Body of pancreas (tissue), 4 donors: ENCODE measurements around the gene RHOT1. TPM values are rescaled to one million over a fixed set of nuclear protein-coding genes. Genes with fewer than 3 reads are reported as not detected.

Experiments used
- ATAC-seq: fragments of 150-250 bp; one replicate; pipeline ENCODE4 v1.9.1; 2016
- DNase-seq, 4 donors: peaks; one replicate each; pipeline ENCODE4 v3.0.0-alpha.2; 2019
- H3K27ac ChIP-seq, 4 donors: fragments of 200-600 bp; sonication (generic); 1 replicate in 3 of 4; 2 replicates in 1 of 4; pipeline versions ENCODE4 v1.5.1 to v1.6.1; 2016 to 2019; ENCODE audit warnings: mild to moderate bottlenecking in 1 of 4, mixed read lengths in 1 of 4, moderate library complexity in 1 of 4
- H3K27me3 ChIP-seq, 2 donors: fragments of 200-600 bp; sonication (generic); one replicate each; pipeline ENCODE4 v1.6.0; 2016; ENCODE audit warnings: mild to moderate bottlenecking in 1 of 2
- H3K36me3 ChIP-seq, 2 donors: fragments of 200-600 bp; sonication (generic); replicated peaks in 1 of 2; 2 replicates each; pipeline ENCODE4 v1.5.1; 2016; ENCODE audit warnings: low read depth in 2 of 2; ENCODE audit not compliant: insufficient read depth in 1 of 2
- H3K4me1 ChIP-seq: fragments of 200-600 bp; sonication (generic); one replicate; pipeline ENCODE4 v1.6.0; 2016
- H3K4me3 ChIP-seq, 2 donors: fragments of 200-600 bp; sonication (generic); 1 replicate in 1 of 2; 2 replicates in 1 of 2; pipeline ENCODE4 v1.5.1; 2016 to 2019
- H3K9me3 ChIP-seq, 3 donors: fragments of 200-600 bp; sonication (generic); 1 replicate in 2 of 3; 2 replicates in 1 of 3; pipeline ENCODE4 v1.5.1; 2016
- POLR2A ChIP-seq, 3 donors: fragments of 450-650 bp; IDR thresholded peaks; one replicate each; pipeline ENCODE4 v1.6.1; 2016; ENCODE audit warnings: antibody characterized with exemption in 3 of 3, mild to moderate bottlenecking in 2 of 3
- WGBS, 2 donors: methylation state at CpG; one replicate each; pipeline ENCODE4 v1.1.5; 2017; 5-methylcytosine and 5-hydroxymethylcytosine counted together
- intact Hi-C: fragments of 100-400 bp; cut with DNase I; formaldehyde crosslinking; loops from one replicate; pipeline ENCODE4 v1.15.1; 2023
- total RNA-seq, 2 donors: library from RNA; depleted of rRNA; stranded (reverse); fragments of >200 nt; gene quantifications; one replicate each; pipeline ENCODE4 v1.1.0, GENCODE V29; 2016
- TF ChIP-seq, protein P1 (sequence below), 7 experiments: fragments of 450-650 bp in 4 of 7; fragments of 200-600 bp in 3 of 7; sonication (generic) in 3 of 7; IDR thresholded peaks; one replicate each; pipeline ENCODE4 v1.5.1; 2016 to 2019; ENCODE audit warnings: antibody characterized with exemption in 7 of 7

RHOT1 gene
- total RNA-seq, 2 donors from 2014 or later, result 15.2 to 25.4 TPM

- no peaks in the 10 kb centered on the region for H3K4me1 ChIP-seq
- no peaks in the 10 kb centered on the region for H3K27me3 ChIP-seq
- DNase-seq (no peak), ATAC-seq (no peak)
- 93 to 100% methylated on average over 2 of the region's 2 CpGs for WGBS, 2 donors
- no peak overlapping the region for H3K27ac ChIP-seq
- no peaks in the 10 kb centered on the region for H3K36me3 ChIP-seq
- H3K9me3 ChIP-seq, result no peaks in the 10 kb centered on the region
- no peak for TF ChIP-seq POLR2A (IDR thresholded peaks at IDR 0.05)
- TF ChIP-seq, protein P1, sequence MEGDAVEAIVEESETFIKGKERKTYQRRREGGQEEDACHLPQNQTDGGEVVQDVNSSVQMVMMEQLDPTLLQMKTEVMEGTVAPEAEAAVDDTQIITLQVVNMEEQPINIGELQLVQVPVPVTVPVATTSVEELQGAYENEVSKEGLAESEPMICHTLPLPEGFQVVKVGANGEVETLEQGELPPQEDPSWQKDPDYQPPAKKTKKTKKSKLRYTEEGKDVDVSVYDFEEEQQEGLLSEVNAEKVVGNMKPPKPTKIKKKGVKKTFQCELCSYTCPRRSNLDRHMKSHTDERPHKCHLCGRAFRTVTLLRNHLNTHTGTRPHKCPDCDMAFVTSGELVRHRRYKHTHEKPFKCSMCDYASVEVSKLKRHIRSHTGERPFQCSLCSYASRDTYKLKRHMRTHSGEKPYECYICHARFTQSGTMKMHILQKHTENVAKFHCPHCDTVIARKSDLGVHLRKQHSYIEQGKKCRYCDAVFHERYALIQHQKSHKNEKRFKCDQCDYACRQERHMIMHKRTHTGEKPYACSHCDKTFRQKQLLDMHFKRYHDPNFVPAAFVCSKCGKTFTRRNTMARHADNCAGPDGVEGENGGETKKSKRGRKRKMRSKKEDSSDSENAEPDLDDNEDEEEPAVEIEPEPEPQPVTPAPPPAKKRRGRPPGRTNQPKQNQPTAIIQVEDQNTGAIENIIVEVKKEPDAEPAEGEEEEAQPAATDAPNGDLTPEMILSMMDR (IDR thresholded peaks at IDR 0.05), result no peak
- intact Hi-C loops, result no loop called here
- no peak overlapping the region for H3K4me3 ChIP-seq
These were observed 93.3 kb downstream of the RHOT1 start for GRCh38 chr17:32235588-32235987.

DNA sequence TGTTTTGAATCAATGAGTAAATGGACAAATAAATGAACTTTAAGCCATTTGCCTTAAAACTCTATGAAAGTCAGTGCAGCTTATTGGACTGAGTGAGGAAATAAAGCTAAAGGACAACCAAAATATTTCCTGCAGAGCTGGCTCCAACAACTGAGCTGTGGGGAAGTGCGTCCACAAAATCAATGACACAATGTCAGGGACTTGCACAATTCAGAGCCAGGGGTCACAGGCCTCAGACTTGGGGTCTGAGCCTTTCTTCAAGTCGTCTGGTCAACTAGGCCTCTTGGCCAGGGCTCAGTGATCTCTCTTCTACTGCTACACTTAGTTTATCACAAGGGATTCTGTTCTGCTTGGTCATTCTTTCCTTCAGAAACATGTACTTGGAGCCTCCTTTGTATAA lies 97.2 kb downstream of the RHOT1 start:
- WGBS, 2 donors, result 60 to 67% methylated on average over 2 of the region's 2 CpGs
- H3K4me1 ChIP-seq, result no peaks in the 10 kb centered on the region
- no peaks in the 10 kb centered on the region for H3K27me3 ChIP-seq
- H3K4me3 ChIP-seq, result no peak overlapping the region
- no peak for ATAC-seq
- peak in 1 of 4 donors; percentile 26 for DNase-seq
- intact Hi-C loops, result no loop called here
- no peaks in the 10 kb centered on the region for H3K9me3 ChIP-seq
- TF ChIP-seq, protein P1 (IDR thresholded peaks at IDR 0.05), result no peak
- TF ChIP-seq POLR2A (IDR thresholded peaks at IDR 0.05), result no peak
- H3K27ac ChIP-seq, result no peak overlapping the region
- H3K36me3 ChIP-seq, result no peaks in the 10 kb centered on the region

- H3K36me3 ChIP-seq, result no peaks in the 10 kb centered on the region
- WGBS, 2 donors, result 80 to 81% methylated on average over 8 of the region's 8 CpGs
- ATAC-seq (no peak), DNase-seq (no peak)
- no peaks in the 10 kb centered on the region for H3K27me3 ChIP-seq
- TF ChIP-seq, protein P1 (IDR thresholded peaks at IDR 0.05), result no peak
- no peak for TF ChIP-seq POLR2A (IDR thresholded peaks at IDR 0.05)
- no peak overlapping the region for H3K27ac ChIP-seq
- no peaks in the 10 kb centered on the region for H3K9me3 ChIP-seq
- no peaks in the 10 kb centered on the region for H3K4me1 ChIP-seq
- intact Hi-C loops, result no loop called here
- H3K4me3 ChIP-seq, result no peak overlapping the region
These were observed 98.4 kb downstream of the RHOT1 start for GRCh38 chr17:32240750-32241149.

DNA sequence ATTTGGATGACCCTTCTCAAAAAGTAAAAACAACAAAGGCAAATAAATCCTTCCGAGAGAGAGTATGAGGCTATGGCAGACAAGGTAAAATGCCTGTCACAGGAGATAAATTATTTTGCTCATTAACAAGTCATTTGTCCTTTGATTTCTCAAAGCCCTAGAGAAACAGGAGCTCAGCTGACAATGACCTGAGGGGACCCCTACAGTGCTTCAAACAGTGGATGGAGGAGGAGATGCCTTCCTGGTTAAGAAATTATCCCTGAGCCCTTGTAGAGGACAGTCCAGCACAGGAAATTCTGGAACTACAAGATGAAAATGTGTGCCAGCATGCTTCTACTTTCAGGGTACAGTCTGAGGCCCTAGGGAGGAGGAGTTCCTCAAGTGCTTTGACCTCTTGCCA lies 99.3 kb downstream of the RHOT1 start:
- intact Hi-C loops, result no loop called here
- WGBS, 2 donors, result 85 to 94% methylated on average over 1 of the region's 1 CpG
- ATAC-seq (no peak), DNase-seq (no peak)
- Histone ChIP-seq H3K27ac (no peak overlapping the region), H3K36me3 (no peaks in the 10 kb centered on the region), H3K4me3 (no peak overlapping the region), H3K9me3 (no peaks in the 10 kb centered on the region), H3K4me1 (no peaks in the 10 kb centered on the region), H3K27me3 (no peaks in the 10 kb centered on the region)
- TF ChIP-seq, protein P1 (IDR thresholded peaks at IDR 0.05), result no peak
- TF ChIP-seq POLR2A (IDR thresholded peaks at IDR 0.05), result no peak

GRCh38 chr17:32249475-32249874 lies 107.2 kb downstream of the RHOT1 start:
- WGBS, 2 donors, result 77 to 81% methylated on average over 3 of the region's 3 CpGs
- TF ChIP-seq, protein P1 (IDR thresholded peaks at IDR 0.05), result no peak
- TF ChIP-seq POLR2A (IDR thresholded peaks at IDR 0.05), result no peak
- DNase-seq (no peak), ATAC-seq (no peak)
- H3K4me3 ChIP-seq, result no peak overlapping the region
- H3K27me3 ChIP-seq, result no peaks in the 10 kb centered on the region
- H3K27ac ChIP-seq, result no peak overlapping the region
- no peaks in the 10 kb centered on the region for H3K9me3 ChIP-seq
- H3K4me1 ChIP-seq, result no peaks in the 10 kb centered on the region
- intact Hi-C loops, result no loop called here
- H3K36me3 ChIP-seq, result no peaks in the 10 kb centered on the region
